ENCODE measurements around the gene ATXN7.
A peak's percentile ranks its signal among the peaks of the same experiment; 100 is the strongest.

ATXN7 gene

GRCh38 chr3:64028754-64029153, 165.1 kb downstream of the ATXN7 start:
- no peak for DNase-seq

GRCh38 chr3:64029287-64029686, 165.6 kb downstream of the ATXN7 start:
- DNase-seq, result no peak

DNA sequence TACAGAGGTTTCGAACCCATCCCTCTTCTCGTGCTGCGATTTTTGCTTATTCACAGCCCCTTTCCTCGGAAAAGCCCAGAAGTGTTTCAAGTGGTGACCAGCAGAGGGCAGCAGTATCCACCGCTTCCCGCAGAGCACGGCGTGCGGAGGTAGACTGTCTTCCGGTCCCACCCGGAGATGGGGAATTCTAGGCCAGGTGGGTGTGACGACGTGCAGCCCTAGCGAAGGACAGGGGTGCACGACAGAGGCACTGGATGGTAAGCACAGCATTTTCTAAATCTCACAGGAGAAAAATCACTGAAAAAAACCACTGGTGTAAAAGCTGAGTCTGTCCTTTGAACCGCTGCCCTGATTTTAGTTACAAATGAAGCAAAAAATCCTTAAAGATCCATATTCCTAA, 167.1 kb downstream of the ATXN7 start:
- peak; percentile 79 to 84 for DNase-seq

- no peak for DNase-seq
These were observed 168.2 kb downstream of the ATXN7 start for GRCh38 chr3:64031540-64032508.

- DNase-seq, result no peak
These were observed 169.4 kb downstream of the ATXN7 start for GRCh38 chr3:64033069-64033468.

DNA sequence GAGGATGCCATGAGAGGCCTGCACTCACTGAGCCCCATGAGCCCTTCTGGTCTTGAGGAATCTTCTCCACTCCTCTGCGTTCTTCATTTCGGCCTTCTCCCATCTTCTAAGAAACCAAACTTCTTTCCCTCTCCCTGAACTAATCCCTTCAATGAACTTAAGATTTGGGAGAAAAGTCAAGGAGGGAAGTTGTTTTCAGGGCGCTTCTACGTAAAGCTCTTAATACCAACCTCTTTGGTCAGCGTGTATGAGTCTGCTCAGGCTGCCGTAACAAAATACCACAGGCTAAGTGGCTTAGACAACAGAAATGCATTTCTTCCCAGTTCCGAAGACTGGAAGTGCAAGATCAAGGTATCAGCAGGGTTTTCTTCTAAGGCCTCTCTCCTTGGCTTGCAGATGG, 173.4 kb downstream of the ATXN7 start:
- no peak for DNase-seq

DNA sequence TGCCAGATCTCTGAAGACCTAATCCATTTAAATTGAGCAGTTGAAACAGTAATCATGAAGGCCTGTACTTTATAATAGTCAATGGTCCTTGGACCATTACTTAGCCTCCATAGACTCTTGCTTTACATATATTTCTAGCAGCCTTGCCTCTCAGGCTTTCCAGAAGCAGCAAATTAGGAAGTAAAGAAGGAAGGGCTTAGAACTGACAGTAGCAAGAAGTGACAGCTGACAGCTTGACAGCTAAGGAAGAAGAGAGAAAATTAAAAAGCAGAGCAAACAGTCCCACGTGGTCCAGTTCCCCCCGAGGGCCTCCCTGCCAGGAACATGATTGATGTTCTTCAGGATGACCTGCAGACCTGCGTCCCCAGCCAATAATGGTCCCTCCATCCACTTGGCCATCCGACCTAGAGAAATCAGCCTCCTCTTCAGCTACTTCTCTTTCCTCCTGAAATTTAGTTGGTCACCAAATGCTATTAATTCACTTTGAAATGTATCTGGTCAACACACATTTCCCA, 174.6 kb downstream of the ATXN7 start:
- DNase-seq, result no peak

DNA sequence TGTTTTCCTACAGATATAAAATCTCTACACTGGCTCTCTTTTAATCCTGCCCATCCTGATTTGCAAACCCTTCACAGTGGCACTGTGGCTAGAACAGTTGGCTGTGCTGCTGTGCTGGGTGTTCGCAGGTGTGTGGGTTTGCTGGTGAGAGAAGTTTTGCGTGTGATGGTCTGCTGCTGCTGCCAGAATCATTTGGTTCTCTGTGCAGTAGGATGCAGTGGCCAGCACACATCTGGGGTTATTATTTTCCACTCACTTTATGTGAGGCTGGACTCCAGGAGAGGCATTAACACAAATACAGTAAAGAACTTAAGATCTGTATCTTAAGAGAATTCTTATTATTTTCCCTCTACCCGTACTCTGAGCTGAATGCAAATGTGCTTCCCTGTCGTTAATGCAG, 175.7 kb downstream of the ATXN7 start:
- DNase-seq, result no peak

DNA sequence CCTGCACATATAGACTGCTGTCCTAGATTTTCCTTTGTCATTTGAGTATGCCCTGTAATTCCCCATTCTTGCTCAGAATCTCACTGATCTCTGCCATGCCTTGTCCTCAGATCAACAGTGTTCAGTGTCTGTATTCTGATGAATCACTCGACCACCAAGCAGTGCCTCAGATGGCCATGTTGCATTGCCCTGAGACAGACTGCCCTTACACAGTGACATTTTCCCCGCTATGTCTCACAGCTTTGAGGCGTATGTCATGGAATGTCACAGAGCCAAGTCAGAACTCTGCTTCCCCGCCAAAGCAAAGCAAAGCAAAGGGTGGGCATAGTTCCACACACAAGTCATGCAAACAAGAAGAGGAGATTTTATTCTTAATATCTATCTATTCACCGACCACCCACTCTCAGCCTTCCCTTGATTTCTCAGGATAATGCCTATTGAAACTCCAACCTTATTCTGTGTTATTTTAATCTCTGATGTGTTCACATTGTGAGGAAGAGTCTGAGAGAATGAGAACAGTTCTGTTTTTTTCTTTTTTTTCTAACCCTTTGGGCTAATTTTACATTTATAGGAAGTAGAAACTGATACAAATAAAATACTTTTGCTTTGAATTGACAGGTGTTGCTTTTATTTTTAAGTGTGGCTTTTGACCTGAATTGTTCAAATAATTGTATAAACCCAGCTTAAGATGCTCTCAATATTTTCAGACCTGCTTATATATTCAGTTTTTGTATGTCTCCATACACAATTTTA, 176.5 kb downstream of the ATXN7 start:
- no peak for DNase-seq

GRCh38 chr3:64042952-64043351, 179.3 kb downstream of the ATXN7 start:
- no peak for DNase-seq

DNA sequence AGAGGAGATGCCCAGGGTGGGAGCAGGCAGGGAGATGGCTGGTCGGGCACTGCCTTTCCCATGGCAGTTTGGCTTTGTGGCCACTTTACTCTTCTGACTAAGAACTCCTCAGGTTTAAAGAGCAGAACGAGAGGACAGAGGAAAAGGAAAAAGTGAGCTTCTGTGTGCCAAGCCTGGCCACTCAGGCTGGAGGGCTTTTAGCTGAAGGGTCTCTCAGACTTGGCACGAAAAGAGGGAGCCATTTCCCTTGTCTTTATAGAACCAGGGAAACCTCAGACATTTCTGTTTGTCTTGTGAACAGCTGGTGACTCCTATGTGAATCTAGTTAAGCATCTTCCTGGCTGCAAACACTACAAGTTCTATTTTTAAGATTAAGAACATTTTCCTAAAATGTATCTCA, 182.9 kb downstream of the ATXN7 start:
- no peak for DNase-seq

GRCh38 chr3:64046996-64047594, 183.4 kb downstream of the ATXN7 start:
- no peak for DNase-seq

DNA sequence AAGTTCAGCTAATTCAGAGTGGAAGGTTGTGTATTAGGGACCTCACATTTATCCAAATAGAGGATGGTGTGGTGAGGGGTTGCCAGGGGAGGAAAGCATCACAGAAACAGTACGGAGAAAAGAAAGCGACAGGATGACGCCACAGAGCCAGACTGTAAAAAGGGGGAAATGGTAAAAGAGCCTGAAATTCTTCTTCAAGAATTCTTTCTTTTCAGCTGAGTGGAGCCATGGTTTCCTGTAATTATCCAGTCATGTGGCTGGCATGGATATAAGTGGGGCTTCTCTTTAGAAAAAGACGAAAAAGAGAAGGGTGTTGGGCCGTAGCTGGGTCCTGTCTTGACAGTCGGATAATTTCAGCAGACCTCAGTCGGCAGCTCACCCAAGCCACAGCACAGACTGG, 184.1 kb downstream of the ATXN7 start:
- DNase-seq, result no peak

- DNase-seq, result no peak
These were observed 185.0 kb downstream of the ATXN7 start for GRCh38 chr3:64048631-64049061.

GRCh38 chr3:64049136-64049535, 185.5 kb downstream of the ATXN7 start:
- no peak for DNase-seq

GRCh38 chr3:64049832-64050231, 186.2 kb downstream of the ATXN7 start:
- no peak for DNase-seq

Data from CD4-positive, alpha-beta T cell treated with Interleukin-1 beta for 1 hour (primary cell).